ENCODE measurements around the gene PRDM16. TPM values are rescaled to one million over a fixed set of nuclear protein-coding genes. Genes with fewer than 3 reads are reported as not detected.

PRDM16 gene
- total and polyA plus RNA-seq, 7 donors: 0.04 to 1.2 (median 0.31) TPM

DNA sequence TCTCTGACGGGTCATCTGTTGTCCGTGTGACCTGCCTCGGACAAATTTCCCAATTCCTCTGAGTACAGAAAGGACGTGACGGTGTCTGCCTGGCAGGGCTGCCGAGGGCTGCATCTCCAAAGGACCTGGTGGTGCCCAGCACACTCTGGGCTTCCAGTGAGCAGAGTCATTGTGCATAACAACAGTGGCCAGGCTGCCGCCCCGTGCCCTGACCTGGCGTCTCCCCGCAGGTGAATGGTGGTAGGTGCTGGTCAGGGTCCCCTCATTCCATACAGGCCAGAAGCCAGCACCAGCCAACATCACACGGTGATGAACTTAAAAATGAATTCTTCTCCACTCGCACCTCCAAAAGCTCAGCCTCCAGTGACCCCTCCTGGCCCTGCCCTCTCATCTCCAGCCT lies 28.2 kb downstream of the PRDM16 start:
- intact Hi-C loops (cut with DNase I): no loop called here
- H3K9me3 ChIP-seq: no peaks in the 10 kb centered on the region
- no peak overlapping the region for H3K4me3 ChIP-seq
- 78 to 85% (median 80%) methylated on average over 12 of the region's 12 CpGs for WGBS, 3 donors
- H3K4me1 ChIP-seq: no peaks in the 10 kb centered on the region
- ATAC-seq (no peak), DNase-seq (no peak)
- H3K27me3 ChIP-seq (ENCODE audit: insufficient read depth in 3 of 3, low read length in 2 of 3): peaks cover 0 to 10% (median 0%) of the 10 kb centered on the region in 3 donors
- TF ChIP-seq, protein P1, sequence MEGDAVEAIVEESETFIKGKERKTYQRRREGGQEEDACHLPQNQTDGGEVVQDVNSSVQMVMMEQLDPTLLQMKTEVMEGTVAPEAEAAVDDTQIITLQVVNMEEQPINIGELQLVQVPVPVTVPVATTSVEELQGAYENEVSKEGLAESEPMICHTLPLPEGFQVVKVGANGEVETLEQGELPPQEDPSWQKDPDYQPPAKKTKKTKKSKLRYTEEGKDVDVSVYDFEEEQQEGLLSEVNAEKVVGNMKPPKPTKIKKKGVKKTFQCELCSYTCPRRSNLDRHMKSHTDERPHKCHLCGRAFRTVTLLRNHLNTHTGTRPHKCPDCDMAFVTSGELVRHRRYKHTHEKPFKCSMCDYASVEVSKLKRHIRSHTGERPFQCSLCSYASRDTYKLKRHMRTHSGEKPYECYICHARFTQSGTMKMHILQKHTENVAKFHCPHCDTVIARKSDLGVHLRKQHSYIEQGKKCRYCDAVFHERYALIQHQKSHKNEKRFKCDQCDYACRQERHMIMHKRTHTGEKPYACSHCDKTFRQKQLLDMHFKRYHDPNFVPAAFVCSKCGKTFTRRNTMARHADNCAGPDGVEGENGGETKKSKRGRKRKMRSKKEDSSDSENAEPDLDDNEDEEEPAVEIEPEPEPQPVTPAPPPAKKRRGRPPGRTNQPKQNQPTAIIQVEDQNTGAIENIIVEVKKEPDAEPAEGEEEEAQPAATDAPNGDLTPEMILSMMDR (IDR thresholded peaks at IDR 0.05): no peak
- H3K27ac ChIP-seq: no peak overlapping the region
- no peaks in the 10 kb centered on the region for H3K36me3 ChIP-seq (ENCODE audit: insufficient read depth in 1 of 2, low read depth in 1 of 2)

DNA sequence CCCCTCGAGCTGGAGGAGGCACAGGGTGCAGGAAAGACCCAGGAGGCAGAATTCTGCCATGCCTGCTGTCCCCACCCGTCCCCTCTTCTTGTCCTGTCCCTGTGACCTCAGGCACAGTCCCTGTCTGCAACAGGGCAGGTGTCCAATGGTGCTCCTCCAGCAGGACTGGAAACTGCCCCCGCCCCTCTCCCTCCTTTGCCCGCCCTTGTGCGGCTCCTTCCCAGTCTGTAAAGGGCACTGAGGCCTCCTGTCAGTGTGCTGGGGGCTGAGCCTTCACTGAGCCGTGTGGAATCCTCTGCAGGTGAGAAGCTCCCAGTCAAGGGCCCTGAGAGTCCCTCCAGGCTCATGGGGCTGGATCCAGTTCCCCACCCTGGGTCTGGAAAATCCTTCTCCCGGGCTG lies 28.9 kb downstream of the PRDM16 start:
- H3K27me3 ChIP-seq (ENCODE audit: insufficient read depth in 3 of 3, low read length in 2 of 3): peaks cover 0 to 10% (median 0%) of the 10 kb centered on the region in 3 donors
- DNase-seq (no peak), ATAC-seq (no peak)
- H3K9me3 ChIP-seq: no peaks in the 10 kb centered on the region
- no peak overlapping the region for H3K27ac ChIP-seq
- TF ChIP-seq, protein P1 (IDR thresholded peaks at IDR 0.05): no peak
- WGBS, 3 donors: 77 to 83% (median 80%) methylated on average over 4 to 7 of the region's 7 CpGs
- no peaks in the 10 kb centered on the region for H3K4me1 ChIP-seq
- H3K36me3 ChIP-seq (ENCODE audit: insufficient read depth in 1 of 2, low read depth in 1 of 2): no peaks in the 10 kb centered on the region
- intact Hi-C loops (cut with DNase I): no loop called here
- H3K4me3 ChIP-seq: no peak overlapping the region

DNA sequence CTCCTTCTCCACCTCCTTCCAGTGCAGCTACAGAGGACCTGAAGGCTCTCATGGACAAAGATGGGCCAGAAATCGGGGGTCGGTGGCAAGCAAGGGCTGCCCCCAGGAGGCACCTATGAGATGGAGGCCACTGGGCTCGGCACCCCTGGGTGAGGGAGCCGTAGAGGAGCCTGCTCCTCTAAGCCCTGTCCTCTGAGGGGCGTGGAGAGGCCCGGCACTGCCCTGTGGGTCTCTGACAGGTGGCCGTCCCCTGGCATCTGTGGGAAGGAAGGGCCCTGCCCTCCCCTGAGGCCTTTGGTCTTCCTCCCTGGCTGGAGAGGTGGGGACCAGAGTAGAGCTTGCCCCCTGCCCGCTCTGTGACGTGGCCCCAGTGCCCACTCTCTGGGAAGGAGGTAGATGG lies 30.9 kb downstream of the PRDM16 start:
- TF ChIP-seq, protein P1 (IDR thresholded peaks at IDR 0.05): no peak
- WGBS, 3 donors: 84 to 94% (median 90%) methylated on average over 9 of the region's 9 CpGs
- Histone ChIP-seq H3K27ac (no peak overlapping the region), H3K27me3 (ENCODE audit: insufficient read depth in 3 of 3, low read length in 2 of 3) (peaks cover 0 to 10% (median 0%) of the 10 kb centered on the region in 3 donors), H3K9me3 (no peaks in the 10 kb centered on the region), H3K4me1 (no peaks in the 10 kb centered on the region), H3K36me3 (ENCODE audit: insufficient read depth in 1 of 2, low read depth in 1 of 2) (no peaks in the 10 kb centered on the region), H3K4me3 (no peak overlapping the region)
- ATAC-seq (no peak), DNase-seq (no peak)
- intact Hi-C loops (cut with DNase I): no loop called here

DNA sequence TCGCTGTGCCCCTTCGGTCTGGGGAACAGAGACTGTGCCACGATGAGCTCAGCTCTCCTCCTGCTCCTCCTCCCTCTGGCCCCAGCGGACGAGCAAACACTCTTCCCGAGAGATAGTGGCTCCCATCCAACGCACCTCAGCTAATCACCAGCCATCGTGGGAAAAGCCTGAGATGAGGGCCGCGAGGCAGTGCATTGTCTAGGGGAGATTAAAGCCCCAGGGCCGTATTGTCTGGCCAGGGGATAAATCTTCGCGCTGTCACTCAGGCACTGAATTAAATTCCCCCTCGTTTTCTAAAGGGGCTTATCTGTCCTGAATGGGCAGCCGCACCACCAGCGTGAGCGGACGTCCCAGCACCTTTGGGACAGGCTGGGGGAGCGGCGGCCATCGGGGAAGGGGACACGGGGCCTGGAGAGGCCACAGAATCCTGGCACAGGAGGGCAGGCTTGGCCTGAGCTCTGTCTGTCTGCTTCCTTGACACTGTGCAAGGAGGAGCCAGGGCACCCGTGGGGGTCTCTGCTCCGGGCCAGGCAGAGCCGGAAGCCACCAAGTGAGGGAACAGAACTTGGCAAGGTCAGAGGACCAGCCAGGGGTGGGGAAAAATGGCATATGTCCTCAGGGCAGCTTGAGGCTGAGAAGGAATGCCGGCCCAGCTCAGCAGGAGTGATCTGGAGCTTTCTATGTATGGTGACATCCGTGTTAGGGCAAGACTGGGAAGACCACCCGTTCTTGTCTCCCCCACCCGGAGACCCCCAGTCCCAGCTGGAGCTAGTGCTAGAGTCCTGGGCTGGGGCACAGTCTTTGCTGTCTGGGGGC lies 32.3 kb downstream of the PRDM16 start:
- TF ChIP-seq, protein P1 (IDR thresholded peaks at IDR 0.05): no peak
- Histone ChIP-seq H3K27ac (no peak overlapping the region), H3K36me3 (ENCODE audit: insufficient read depth in 1 of 2, low read depth in 1 of 2) (no peaks in the 10 kb centered on the region), H3K4me1 (no peaks in the 10 kb centered on the region), H3K27me3 (ENCODE audit: insufficient read depth in 3 of 3, low read length in 2 of 3) (peaks cover 0 to 16% (median 0%) of the 10 kb centered on the region in 3 donors), H3K9me3 (no peaks in the 10 kb centered on the region), H3K4me3 (no peak overlapping the region)
- intact Hi-C loops (cut with DNase I): no loop called here
- ATAC-seq: no peak
- DNase-seq: no peak
- 54 to 70% (median 58%) methylated on average over 26 to 29 of the region's 29 CpGs for WGBS, 3 donors
